GM12891 (cell line): ENCODE results near the gene EIF4G3.

Experiments
- DNase-seq: peaks from one replicate; pipeline ENCODE4 v3.0.0; 2011; ENCODE audit warnings: low spot score; ENCODE audit not compliant: insufficient read length
- FAIRE-seq: peaks from 2 replicates; lab custom pipeline; 2011; peaks lifted over from hg19 to GRCh38; lab: Jason Lieb, UNC
- PAX5 ChIP-seq: IDR thresholded peaks from 2 replicates; pipeline ENCODE4 v1.6.1; 2011; ENCODE audit warnings: low read length, moderate library complexity, mild to moderate bottlenecking; ENCODE audit not compliant: insufficient read depth, severe bottlenecking
- POLR2A ChIP-seq: IDR thresholded peaks from 2 replicates; pipeline ENCODE4 v1.6.1; 2011; ENCODE audit warnings: low read depth, low read length, control low read depth
- POLR2AphosphoS5 ChIP-seq: IDR thresholded peaks from 2 replicates; pipeline ENCODE4 v1.6.1; 2011; ENCODE audit warnings: low read depth, low read length, control low read depth
- POU2F2 ChIP-seq: IDR thresholded peaks from 2 replicates; pipeline ENCODE4 v1.6.1; 2011; ENCODE audit warnings: low read depth, mild to moderate bottlenecking, control low read depth, low read length, moderate library complexity
- SPI1 ChIP-seq: IDR thresholded peaks from 2 replicates; pipeline ENCODE4 v1.6.1; 2011; ENCODE audit warnings: low read depth, low read length, control low read depth
- TAF1 ChIP-seq: IDR thresholded peaks from 2 replicates; pipeline ENCODE4 v1.6.1; 2011; ENCODE audit warnings: low read depth, low read length, control low read depth

The EIF4G3 gene

GRCh38 chr1:20964540-20965484 is 211.9 kb downstream of the EIF4G3 start:
- no peak for TF ChIP-seq TAF1
- TF ChIP-seq SPI1, result peak; percentile 99
- FAIRE-seq, result peak; percentile 79
- peak; percentile 15 for DNase-seq

- FAIRE-seq (no peak), DNase-seq (no peak)
- no peak for TF ChIP-seq TAF1
- TF ChIP-seq POLR2AphosphoS5, result no peak
- no peak for TF ChIP-seq SPI1
- no peak for TF ChIP-seq POU2F2
These were observed 214.0 kb downstream of the EIF4G3 start for GRCh38 chr1:20962576-20963258.

- FAIRE-seq, result no peak
- TF ChIP-seq POLR2AphosphoS5, result no peak
- TF ChIP-seq SPI1, result peak; percentile 37
- TF ChIP-seq POLR2A, result no peak
- TF ChIP-seq TAF1, result no peak
- no peak for TF ChIP-seq PAX5
- no peak for TF ChIP-seq POU2F2
- no peak for DNase-seq
These were observed 218.3 kb downstream of the EIF4G3 start for GRCh38 chr1:20958430-20958829.

GRCh38 chr1:20956272-20956671 is 220.4 kb downstream of the EIF4G3 start:
- DNase-seq (no peak), FAIRE-seq (no peak)
- TF ChIP-seq PAX5 (no peak), SPI1 (no peak), POLR2A (no peak), TAF1 (no peak), POLR2AphosphoS5 (no peak), POU2F2 (no peak)

GRCh38 chr1:20950679-20951078 is 226.0 kb downstream of the EIF4G3 start:
- TF ChIP-seq POLR2AphosphoS5 (no peak), SPI1 (no peak), TAF1 (no peak), PAX5 (no peak), POU2F2 (no peak), POLR2A (no peak)
- no peak for FAIRE-seq
- no peak for DNase-seq

- TF ChIP-seq POU2F2 (no peak), POLR2A (no peak)
- DNase-seq, result no peak
- no peak for FAIRE-seq
These were observed 226.7 kb downstream of the EIF4G3 start for GRCh38 chr1:20949871-20950590.

GRCh38 chr1:20948101-20948500 is 228.6 kb downstream of the EIF4G3 start:
- TF ChIP-seq POLR2A (no peak), TAF1 (no peak), PAX5 (no peak)
- FAIRE-seq, result no peak
- no peak for DNase-seq

- no peak for TF ChIP-seq POLR2AphosphoS5
- TF ChIP-seq PAX5, result no peak
- no peak for TF ChIP-seq POLR2A
- no peak for TF ChIP-seq SPI1
- no peak for TF ChIP-seq POU2F2
- no peak for TF ChIP-seq TAF1
- DNase-seq, result no peak
- no peak for FAIRE-seq
These were observed 229.3 kb downstream of the EIF4G3 start for GRCh38 chr1:20947409-20947808.

- TF ChIP-seq TAF1 (no peak), POLR2AphosphoS5 (no peak), SPI1 (no peak), POU2F2 (no peak), PAX5 (no peak), POLR2A (no peak)
- FAIRE-seq (no peak), DNase-seq (no peak)
These were observed 240.1 kb downstream of the EIF4G3 start for GRCh38 chr1:20936621-20937020.

GRCh38 chr1:20936216-20936615 is 240.5 kb downstream of the EIF4G3 start:
- TF ChIP-seq TAF1 (no peak), SPI1 (no peak), POU2F2 (no peak), PAX5 (no peak), POLR2AphosphoS5 (no peak), POLR2A (no peak)
- no peak for DNase-seq
- no peak for FAIRE-seq
